ENCODE data around the gene GCN1.
A peak's percentile ranks its signal among the peaks of the same experiment; 100 is the strongest.

Gene GCN1

GRCh38 chr12:120094485-120094884, 100.0 kb downstream of the GCN1 start:
- no peak for DNase-seq (ENCODE audit: low read depth in 1 of 2, low spot score in 1 of 2)

- no peak for DNase-seq (ENCODE audit: low read depth in 1 of 2, low spot score in 1 of 2)
Observed at GRCh38 chr12:120093592-120094355, 100.7 kb downstream of the GCN1 start.

GRCh38 chr12:120093336-120093591, 101.3 kb downstream of the GCN1 start:
- no peak for DNase-seq (ENCODE audit: low read depth in 1 of 2, low spot score in 1 of 2)

GRCh38 chr12:120092551-120093335, 101.8 kb downstream of the GCN1 start:
- no peak for DNase-seq (ENCODE audit: low read depth in 1 of 2, low spot score in 1 of 2)

GRCh38 chr12:120091371-120092090, 103.0 kb downstream of the GCN1 start:
- no peak for DNase-seq (ENCODE audit: low read depth in 1 of 2, low spot score in 1 of 2)

- no peak for DNase-seq (ENCODE audit: low read depth in 1 of 2, low spot score in 1 of 2)
Observed at GRCh38 chr12:120090626-120091295, 103.8 kb downstream of the GCN1 start.

GRCh38 chr12:120090206-120090605, 104.3 kb downstream of the GCN1 start:
- DNase-seq (ENCODE audit: low read depth in 1 of 2, low spot score in 1 of 2) = no peak

GRCh38 chr12:120089796-120090195, 104.7 kb downstream of the GCN1 start:
- no peak for DNase-seq (ENCODE audit: low read depth in 1 of 2, low spot score in 1 of 2)

- no peak for DNase-seq (ENCODE audit: low read depth in 1 of 2, low spot score in 1 of 2)
Observed at GRCh38 chr12:120089105-120089504, 105.4 kb downstream of the GCN1 start.

GRCh38 chr12:120086801-120087621, 107.5 kb downstream of the GCN1 start:
- DNase-seq (ENCODE audit: low read depth in 1 of 2, low spot score in 1 of 2) = peak; percentile 99

- no peak for DNase-seq (ENCODE audit: low read depth in 1 of 2, low spot score in 1 of 2)
Observed at GRCh38 chr12:120085920-120086645, 108.4 kb downstream of the GCN1 start.

- DNase-seq (ENCODE audit: low read depth in 1 of 2, low spot score in 1 of 2) = no peak
Observed at GRCh38 chr12:120081641-120082040, 112.9 kb downstream of the GCN1 start.

- no peak for DNase-seq (ENCODE audit: low read depth in 1 of 2, low spot score in 1 of 2)
Observed at GRCh38 chr12:120079411-120080400, 114.8 kb downstream of the GCN1 start.

GRCh38 chr12:120078868-120079267, 115.6 kb downstream of the GCN1 start:
- DNase-seq (ENCODE audit: low read depth in 1 of 2, low spot score in 1 of 2) = no peak

- DNase-seq (ENCODE audit: low read depth in 1 of 2, low spot score in 1 of 2) = no peak
Observed at GRCh38 chr12:120077260-120077659, 117.3 kb downstream of the GCN1 start.
